HEK293 (cell line): Measurements from ENCODE around the gene DHRS13.

ENCODE experiments used
- CTCF ChIA-PET: fragments of 350-600 bp; formaldehyde crosslinking; extraction: SDS; loops from one replicate; lab custom pipeline; 2021; ENCODE audit warnings: antibody characterized with exemption; lab: Yijun Ruan, JAX
- POLR2A ChIA-PET: fragments of 300-600 bp; formaldehyde crosslinking; extraction: SDS; loops from one replicate; lab custom pipeline; 2020; ENCODE audit warnings: antibody characterized with exemption, inconsistent platforms; lab: Yijun Ruan, JAX
- H3K27ac ChIP-seq: fragments of 200-500 bp; sonication (Bioruptor generic); 2 replicates; pipeline ENCODE4 v1.5.1; 2014; ENCODE audit warnings: low read depth, low read length, control low read depth, inconsistent platforms; ENCODE audit errors: extremely low read depth
- H3K36me3 ChIP-seq, 2 experiments: fragments of 200-500 bp in 1 of 2; sonication (Bioruptor generic) in 1 of 2; 1 replicate in 1 of 2; 2 replicates in 1 of 2; pipeline ENCODE4 v1.5.1; 2014 to 2017; ENCODE audit warnings: inconsistent platforms in 2 of 2, low read length in 2 of 2; ENCODE audit not compliant: control insufficient read depth in 2 of 2, insufficient read depth in 1 of 2
- H3K4me1 ChIP-seq: fragments of 200-500 bp; sonication (Bioruptor generic); 2 replicates; pipeline ENCODE4 v1.5.1; 2014; ENCODE audit warnings: mild to moderate bottlenecking, low read length, inconsistent platforms; ENCODE audit not compliant: control insufficient read depth, insufficient read depth
- H3K4me3 ChIP-seq: 2 replicates; pipeline ENCODE4 v1.5.1; 2011; ENCODE audit warnings: low read depth, mild to moderate bottlenecking, control low read depth, low read length, moderate library complexity
- H3K9me3 ChIP-seq: fragments of 200-500 bp; sonication (Bioruptor generic); 2 replicates; pipeline ENCODE4 v1.5.1; 2014; ENCODE audit warnings: low read depth, low read length, inconsistent platforms; ENCODE audit not compliant: control insufficient read depth, insufficient read depth
- GLI2 ChIP-seq: fragments of 450-650 bp; formaldehyde crosslinking; IDR thresholded peaks from 2 replicates; pipeline ENCODE4; 2017; ENCODE audit warnings: missing biosample characterization, missing genetic modification characterization, low read depth, borderline replicate concordance
- GLI4 ChIP-seq: fragments of 450-650 bp; formaldehyde crosslinking; IDR thresholded peaks from 2 replicates; pipeline ENCODE4 v1.5.1; 2016; ENCODE audit warnings: missing biosample characterization, missing genetic modification characterization
- GLIS1 ChIP-seq: fragments of 450-650 bp; formaldehyde crosslinking; IDR thresholded peaks from 2 replicates; pipeline ENCODE4 v1.5.1; 2016; ENCODE audit warnings: missing biosample characterization, missing genetic modification characterization
- KLF1 ChIP-seq: fragments of 450-650 bp; formaldehyde crosslinking; IDR thresholded peaks from 2 replicates; pipeline ENCODE4 v1.5.1; 2016; ENCODE audit warnings: missing biosample characterization, missing genetic modification characterization
- PRDM1 ChIP-seq: fragments of 450-650 bp; formaldehyde crosslinking; IDR thresholded peaks from 2 replicates; pipeline ENCODE4; 2016; ENCODE audit warnings: missing biosample characterization, missing genetic modification characterization
- ZBTB17 ChIP-seq: fragments of 450-650 bp; formaldehyde crosslinking; IDR thresholded peaks from 2 replicates; pipeline ENCODE4 v1.5.1; 2016; ENCODE audit warnings: missing biosample characterization, missing genetic modification characterization
- ZFHX2 ChIP-seq: fragments of 450-650 bp; formaldehyde crosslinking; conservative IDR thresholded peaks from 2 replicates; pipeline ENCODE4 v1.5.1; 2016; ENCODE audit warnings: missing biosample characterization, missing genetic modification characterization
- ZFP3 ChIP-seq: fragments of 450-650 bp; formaldehyde crosslinking; IDR thresholded peaks from 2 replicates; pipeline ENCODE4 v1.5.1; 2016; ENCODE audit warnings: low read depth, missing biosample characterization, missing genetic modification characterization
- ZNF19 ChIP-seq: fragments of 450-650 bp; formaldehyde crosslinking; IDR thresholded peaks from 2 replicates; pipeline ENCODE4; 2016; ENCODE audit warnings: missing biosample characterization, missing genetic modification characterization, low read depth
- ZNF214 ChIP-seq: fragments of 450-650 bp; formaldehyde crosslinking; IDR thresholded peaks from 2 replicates; pipeline ENCODE4 v1.5.1; 2017; ENCODE audit warnings: missing biosample characterization, mild to moderate bottlenecking, missing genetic modification characterization, borderline replicate concordance
- ZNF585B ChIP-seq: fragments of 450-650 bp; formaldehyde crosslinking; IDR thresholded peaks from 2 replicates; pipeline ENCODE4 v1.5.1; 2016; ENCODE audit warnings: missing biosample characterization, missing genetic modification characterization
- ZNF600 ChIP-seq: fragments of 450-650 bp; formaldehyde crosslinking; IDR thresholded peaks from 2 replicates; pipeline ENCODE4 v1.5.1; 2016; ENCODE audit warnings: missing biosample characterization, missing genetic modification characterization
- ZNF623 ChIP-seq: fragments of 450-650 bp; formaldehyde crosslinking; IDR thresholded peaks from 2 replicates; pipeline ENCODE4 v1.5.1; 2016; ENCODE audit warnings: missing biosample characterization, missing genetic modification characterization
- ZSCAN30 ChIP-seq: fragments of 450-650 bp; IDR thresholded peaks from 2 replicates; pipeline ENCODE4 v1.5.1; 2018; ENCODE audit warnings: missing biosample characterization, mild to moderate bottlenecking, missing genetic modification characterization, moderate library complexity
- TF ChIP-seq, protein P1 (sequence below): fragments of 450-650 bp; formaldehyde crosslinking; IDR thresholded peaks from 2 replicates; pipeline ENCODE4 v1.5.1; 2016; ENCODE audit warnings: missing biosample characterization, missing genetic modification characterization
- TF ChIP-seq, protein P2 (sequence below): fragments of 450-650 bp; formaldehyde crosslinking; IDR thresholded peaks from 2 replicates; pipeline ENCODE4 v1.5.1; 2016; ENCODE audit warnings: missing biosample characterization, missing genetic modification characterization
- TF ChIP-seq, protein P3 (sequence below): fragments of 450-650 bp; formaldehyde crosslinking; IDR thresholded peaks from 2 replicates; pipeline ENCODE4 v1.5.1; 2016; ENCODE audit warnings: missing biosample characterization, missing genetic modification characterization
- TF ChIP-seq, protein P4 (sequence below): fragments of 450-650 bp; formaldehyde crosslinking; IDR thresholded peaks from 2 replicates; pipeline ENCODE4 v1.5.1; 2016; ENCODE audit warnings: missing biosample characterization, missing genetic modification characterization

DHRS13 gene

DNA sequence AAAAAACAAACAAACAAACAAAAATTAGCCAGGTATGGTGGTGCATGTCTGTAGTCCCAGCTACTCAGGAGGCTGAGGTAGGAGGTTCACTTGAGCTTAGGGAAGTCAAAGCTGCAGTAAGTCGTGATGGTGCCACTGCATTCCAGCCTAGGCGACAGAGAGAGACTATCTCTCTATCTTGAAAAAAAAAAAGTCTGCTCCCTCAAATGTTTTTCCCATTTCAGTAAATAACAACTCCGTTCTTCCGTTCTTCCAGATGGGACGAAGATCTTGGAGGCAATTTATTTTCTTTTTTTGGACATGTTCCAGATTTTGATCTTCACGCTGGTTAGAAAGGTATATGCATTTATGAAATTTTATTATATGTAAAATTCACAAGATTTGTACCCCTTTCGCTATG, 29.0 kb downstream of the DHRS13 start:
- H3K36me3 ChIP-seq, result peaks cover 0 to 9% of the 10 kb centered on the region in 2 experiments; a peak in 2 of 3 replicates
- no peaks in the 10 kb centered on the region for H3K9me3 ChIP-seq
- ChIA-PET POLR2A (no interaction called here), CTCF (interaction anchor here (1.6 kb wide), 1 partner anchor 110 kb away, joined by 7 read pairs; no protein-coding TSS in a partner anchor)
- no peak overlapping the region for H3K27ac ChIP-seq
- H3K4me3 ChIP-seq, result no peak overlapping the region
- H3K4me1 ChIP-seq, result no peaks in the 10 kb centered on the region
- no peak for TF ChIP-seq GLI2 (tag by site-specific recombination)
- TF ChIP-seq ZFHX2 (tag by site-specific recombination), result no peak
- TF ChIP-seq, protein P1, sequence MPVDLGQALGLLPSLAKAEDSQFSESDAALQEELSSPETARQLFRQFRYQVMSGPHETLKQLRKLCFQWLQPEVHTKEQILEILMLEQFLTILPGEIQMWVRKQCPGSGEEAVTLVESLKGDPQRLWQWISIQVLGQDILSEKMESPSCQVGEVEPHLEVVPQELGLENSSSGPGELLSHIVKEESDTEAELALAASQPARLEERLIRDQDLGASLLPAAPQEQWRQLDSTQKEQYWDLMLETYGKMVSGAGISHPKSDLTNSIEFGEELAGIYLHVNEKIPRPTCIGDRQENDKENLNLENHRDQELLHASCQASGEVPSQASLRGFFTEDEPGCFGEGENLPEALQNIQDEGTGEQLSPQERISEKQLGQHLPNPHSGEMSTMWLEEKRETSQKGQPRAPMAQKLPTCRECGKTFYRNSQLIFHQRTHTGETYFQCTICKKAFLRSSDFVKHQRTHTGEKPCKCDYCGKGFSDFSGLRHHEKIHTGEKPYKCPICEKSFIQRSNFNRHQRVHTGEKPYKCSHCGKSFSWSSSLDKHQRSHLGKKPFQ, result no peak
- TF ChIP-seq PRDM1 (tag by site-specific recombination), result no peak
- TF ChIP-seq ZNF585B, result no peak

DNA sequence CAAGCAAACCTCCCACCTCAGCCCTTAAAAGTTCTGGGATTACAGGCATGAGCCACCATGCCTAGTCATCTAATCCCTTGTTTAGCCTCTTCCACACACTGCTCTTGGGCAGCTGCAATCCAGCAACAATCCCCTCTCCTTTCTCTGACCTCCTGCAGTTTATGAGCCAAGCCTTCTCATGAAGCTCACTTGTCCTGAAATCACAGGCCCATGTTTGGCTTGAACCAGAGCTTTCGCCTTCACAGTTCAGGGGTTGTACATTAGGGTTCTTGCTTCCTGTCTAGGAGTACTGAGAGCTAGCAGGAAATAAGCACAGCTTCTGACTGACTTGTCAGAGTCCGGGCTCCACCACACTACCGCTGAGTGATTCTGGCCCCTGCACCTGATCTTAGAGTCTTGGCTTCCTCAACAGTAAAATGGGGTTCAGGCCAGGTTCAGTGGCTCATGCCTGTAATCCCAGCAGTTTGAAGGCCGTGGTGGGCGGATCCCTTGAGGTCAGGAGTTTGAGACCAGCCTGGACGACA, 31.8 kb downstream of the DHRS13 start:
- H3K4me3 ChIP-seq, result no peak overlapping the region
- no peak overlapping the region for H3K27ac ChIP-seq
- no peaks in the 10 kb centered on the region for H3K4me1 ChIP-seq
- no peaks in the 10 kb centered on the region for H3K9me3 ChIP-seq
- peak; percentile 26; the same call in 1 of the 2 replicates for TF ChIP-seq GLIS1
- TF ChIP-seq ZFP3 (tag by site-specific recombination), result no peak
- no peak for TF ChIP-seq ZNF214 (tag by site-specific recombination)
- POLR2A ChIA-PET, result no interaction called here
- no peaks in the 10 kb centered on the region for H3K36me3 ChIP-seq
- CTCF ChIA-PET, result interaction anchor here (0.5 to 2.8 kb wide), 7 partner anchors 8 to 108 kb away, joined by 3 to 22 read pairs (median 4); no protein-coding TSS in a partner anchor

DNA sequence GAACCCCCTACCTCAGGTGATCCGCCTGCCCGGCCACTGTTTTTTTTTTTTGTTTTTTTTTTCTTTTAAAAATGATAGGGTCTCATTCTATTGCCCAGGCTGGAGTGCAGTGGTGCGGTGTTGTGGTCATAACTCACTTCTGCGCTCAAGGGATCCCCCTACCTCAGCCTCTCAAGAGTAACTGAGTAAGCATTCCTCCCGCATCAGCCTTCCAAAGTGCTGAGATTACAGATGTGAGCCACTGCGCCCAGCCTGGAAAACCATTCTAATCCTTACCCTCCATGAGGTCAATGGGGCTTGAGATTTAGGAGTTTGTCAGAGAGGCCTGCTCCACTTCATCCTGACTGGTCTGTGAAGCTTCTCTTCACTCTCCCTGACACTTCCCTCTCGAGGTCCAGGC, 35.6 kb downstream of the DHRS13 start:
- Histone ChIP-seq H3K36me3 (no peaks in the 10 kb centered on the region), H3K27ac (no peak overlapping the region)
- TF ChIP-seq GLI4 (tag by site-specific recombination) (no peak), ZNF600 (tag by site-specific recombination) (no peak), ZSCAN30 (tag by site-specific recombination) (no peak), ZNF19 (tag by site-specific recombination) (no peak), ZNF623 (tag by site-specific recombination) (no peak), ZBTB17 (tag by site-specific recombination) (no peak), KLF1 (no peak)
- TF ChIP-seq, protein P2, sequence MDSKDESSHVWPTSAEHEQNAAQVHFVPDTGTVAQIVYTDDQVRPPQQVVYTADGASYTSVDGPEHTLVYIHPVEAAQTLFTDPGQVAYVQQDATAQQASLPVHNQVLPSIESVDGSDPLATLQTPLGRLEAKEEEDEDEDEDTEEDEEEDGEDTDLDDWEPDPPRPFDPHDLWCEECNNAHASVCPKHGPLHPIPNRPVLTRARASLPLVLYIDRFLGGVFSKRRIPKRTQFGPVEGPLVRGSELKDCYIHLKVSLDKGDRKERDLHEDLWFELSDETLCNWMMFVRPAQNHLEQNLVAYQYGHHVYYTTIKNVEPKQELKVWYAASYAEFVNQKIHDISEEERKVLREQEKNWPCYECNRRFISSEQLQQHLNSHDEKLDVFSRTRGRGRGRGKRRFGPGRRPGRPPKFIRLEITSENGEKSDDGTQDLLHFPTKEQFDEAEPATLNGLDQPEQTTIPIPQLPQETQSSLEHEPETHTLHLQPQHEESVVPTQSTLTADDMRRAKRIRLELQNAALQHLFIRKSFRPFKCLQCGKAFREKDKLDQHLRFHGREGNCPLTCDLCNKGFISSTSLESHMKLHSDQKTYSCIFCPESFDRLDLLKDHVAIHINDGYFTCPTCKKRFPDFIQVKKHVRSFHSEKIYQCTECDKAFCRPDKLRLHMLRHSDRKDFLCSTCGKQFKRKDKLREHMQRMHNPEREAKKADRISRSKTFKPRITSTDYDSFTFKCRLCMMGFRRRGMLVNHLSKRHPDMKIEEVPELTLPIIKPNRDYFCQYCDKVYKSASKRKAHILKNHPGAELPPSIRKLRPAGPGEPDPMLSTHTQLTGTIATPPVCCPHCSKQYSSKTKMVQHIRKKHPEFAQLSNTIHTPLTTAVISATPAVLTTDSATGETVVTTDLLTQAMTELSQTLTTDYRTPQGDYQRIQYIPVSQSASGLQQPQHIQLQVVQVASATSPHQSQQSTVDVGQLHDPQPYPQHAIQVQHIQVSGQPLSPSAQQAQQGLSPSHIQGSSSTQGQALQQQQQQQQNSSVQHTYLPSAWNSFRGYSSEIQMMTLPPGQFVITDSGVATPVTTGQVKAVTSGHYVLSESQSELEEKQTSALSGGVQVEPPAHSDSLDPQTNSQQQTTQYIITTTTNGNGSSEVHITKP (tag by site-specific recombination), result no peak
- TF ChIP-seq, protein P3, sequence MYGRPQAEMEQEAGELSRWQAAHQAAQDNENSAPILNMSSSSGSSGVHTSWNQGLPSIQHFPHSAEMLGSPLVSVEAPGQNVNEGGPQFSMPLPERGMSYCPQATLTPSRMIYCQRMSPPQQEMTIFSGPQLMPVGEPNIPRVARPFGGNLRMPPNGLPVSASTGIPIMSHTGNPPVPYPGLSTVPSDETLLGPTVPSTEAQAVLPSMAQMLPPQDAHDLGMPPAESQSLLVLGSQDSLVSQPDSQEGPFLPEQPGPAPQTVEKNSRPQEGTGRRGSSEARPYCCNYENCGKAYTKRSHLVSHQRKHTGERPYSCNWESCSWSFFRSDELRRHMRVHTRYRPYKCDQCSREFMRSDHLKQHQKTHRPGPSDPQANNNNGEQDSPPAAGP (tag by site-specific recombination), result no peak
- TF ChIP-seq, protein P4, sequence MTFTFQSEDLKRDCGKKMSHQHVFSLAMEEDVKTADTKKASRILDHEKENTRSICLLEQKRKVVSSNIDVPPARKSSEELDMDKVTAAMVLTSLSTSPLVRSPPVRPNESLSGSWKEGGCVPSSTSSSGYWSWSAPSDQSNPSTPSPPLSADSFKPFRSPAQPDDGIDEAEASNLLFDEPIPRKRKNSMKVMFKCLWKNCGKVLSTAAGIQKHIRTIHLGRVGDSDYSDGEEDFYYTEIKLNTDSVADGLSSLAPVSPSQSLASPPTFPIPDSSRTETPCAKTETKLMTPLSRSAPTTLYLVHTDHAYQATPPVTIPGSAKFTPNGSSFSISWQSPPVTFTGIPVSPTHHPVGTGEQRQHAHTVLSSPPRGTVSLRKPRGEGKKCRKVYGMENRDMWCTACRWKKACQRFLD (tag by site-specific recombination), result no peak
- TF ChIP-seq, all 188 proteins: peak for 0
- H3K4me1 ChIP-seq, result no peaks in the 10 kb centered on the region
- no peaks in the 10 kb centered on the region for H3K9me3 ChIP-seq
- CTCF ChIA-PET, result interaction anchor here (1.2 to 4.7 kb wide), 2 partner anchors 13 to 104 kb away, joined by 3 to 23 read pairs; partner anchors contain the start of gene ERAL1
- POLR2A ChIA-PET, result interaction anchor here (0.6 kb wide), 1 partner anchor 313 kb away, joined by 5 read pairs; the partner anchor contains the start of gene MYO18A
- H3K4me3 ChIP-seq, result no peak overlapping the region
